OCI-LY1 (cell line): ENCODE results near the gene ESM1.

ENCODE experiments used
- H2AFZ ChIP-seq: fragments of 200-600 bp; sonication (generic), shearing (Covaris generic); 2 replicates; pipeline ENCODE4 v1.6.0; 2014; ENCODE audit warnings: antibody characterized with exemption, mild to moderate bottlenecking, low read length
- H3F3A ChIP-seq: fragments of 200-600 bp; sonication (generic), shearing (Covaris generic); 2 replicates; pipeline ENCODE4 v1.6.0; 2014; ENCODE audit warnings: mild to moderate bottlenecking, antibody characterized with exemption, low read length, moderate library complexity; ENCODE audit not compliant: insufficient read depth
- H3K27ac ChIP-seq: fragments of 200-600 bp; sonication (generic); 2 replicates; pipeline ENCODE4 v1.5.1; 2014; ENCODE audit warnings: low read length, mixed run types, mild to moderate bottlenecking, low read depth; ENCODE audit not compliant: poor library complexity, severe bottlenecking
- H3K27me3 ChIP-seq: fragments of 200-600 bp; sonication (generic); 2 replicates; pipeline ENCODE4 v1.6.0; 2014; ENCODE audit warnings: antibody characterized with exemption, mild to moderate bottlenecking, low read length, moderate library complexity; ENCODE audit not compliant: insufficient read depth
- H3K36me3 ChIP-seq: fragments of 200-600 bp; sonication (generic); 2 replicates; pipeline ENCODE4 v1.6.1; 2014; ENCODE audit warnings: mild to moderate bottlenecking, antibody characterized with exemption, low read length, moderate library complexity, mixed read lengths; ENCODE audit not compliant: insufficient read depth
- H3K4me1 ChIP-seq: fragments of 200-600 bp; sonication (generic); 2 replicates; pipeline ENCODE4 v1.5.1; 2014; ENCODE audit warnings: mild to moderate bottlenecking, low read length, moderate library complexity; ENCODE audit not compliant: insufficient read depth, severe bottlenecking
- H3K4me2 ChIP-seq: fragments of 200-600 bp; sonication (generic), shearing (Covaris generic); 2 replicates; pipeline ENCODE4 v1.6.1; 2014; ENCODE audit warnings: low read length
- H3K4me3 ChIP-seq: fragments of 200-600 bp; sonication (generic); 2 replicates; pipeline ENCODE4 v1.5.1; 2014; ENCODE audit warnings: low read length, low read depth, mild to moderate bottlenecking, mixed read lengths; ENCODE audit not compliant: poor library complexity, severe bottlenecking
- H3K79me2 ChIP-seq: fragments of 200-600 bp; shearing (Covaris generic); 2 replicates; pipeline ENCODE4 v1.6.1; 2016; ENCODE audit warnings: mixed run types, low read length, mixed read lengths; ENCODE audit not compliant: insufficient read depth
- H3K9ac ChIP-seq: fragments of 200-600 bp; sonication (generic), shearing (Covaris generic); 2 replicates; pipeline ENCODE4 v1.6.1; 2014; ENCODE audit warnings: mild to moderate bottlenecking, low read length, mixed read lengths
- H3K9me2 ChIP-seq: fragments of 200-600 bp; sonication (generic), shearing (Covaris generic); 2 replicates; pipeline ENCODE4 v1.6.1; 2014; ENCODE audit warnings: low read depth, mild to moderate bottlenecking, low read length, mixed read lengths
- H3K9me3 ChIP-seq: fragments of 200-600 bp; shearing (Covaris generic); 2 replicates; pipeline ENCODE4 v1.6.1; 2014; ENCODE audit warnings: low read length, mixed read lengths
- H4K20me1 ChIP-seq: fragments of 200-600 bp; sonication (generic), shearing (Covaris generic); 2 replicates; pipeline ENCODE4 v1.6.0; 2016; ENCODE audit warnings: mild to moderate bottlenecking, low read length; ENCODE audit not compliant: insufficient read depth
- EZH2 ChIP-seq: fragments of 200-600 bp; sonication (generic), shearing (Covaris generic); IDR thresholded peaks from 2 replicates; pipeline ENCODE4 v1.8.0; 2017; ENCODE audit warnings: borderline replicate concordance, mixed run types, mild to moderate bottlenecking, antibody characterized with exemption, low read length, moderate library complexity, mixed read lengths
- TF ChIP-seq, protein P1 (sequence below): fragments of 200-600 bp; sonication (generic), shearing (Covaris generic); IDR thresholded peaks from 2 replicates; pipeline ENCODE4 v1.5.1; 2017; ENCODE audit warnings: mild to moderate bottlenecking, antibody characterized with exemption, low read length, moderate library complexity, mixed read lengths

ESM1 gene

DNA sequence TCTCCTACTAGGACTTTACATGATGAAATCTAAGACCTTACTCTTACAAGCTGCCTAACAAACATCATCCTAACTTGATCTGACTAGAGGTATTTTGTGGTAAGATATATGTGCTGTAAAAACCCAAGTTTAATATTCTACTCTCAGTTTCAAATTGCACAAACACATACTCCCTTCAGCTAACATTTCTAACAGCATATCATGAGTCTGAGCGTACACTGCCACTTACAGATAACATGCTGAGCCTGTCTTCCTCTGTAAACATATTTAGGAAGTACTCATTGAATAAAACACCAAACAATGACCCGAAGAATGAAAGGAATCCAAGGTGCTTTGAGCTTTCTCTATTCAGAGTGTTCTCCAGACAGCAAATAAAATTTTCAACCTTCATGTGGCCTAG, 7.9 kb upstream of the ESM1 start:
- no peaks in the 10 kb centered on the region for H3K79me2 ChIP-seq
- no peak overlapping the region for H3K4me3 ChIP-seq
- H3K9me2 ChIP-seq, result no peaks in the 10 kb centered on the region
- TF ChIP-seq, protein P1, sequence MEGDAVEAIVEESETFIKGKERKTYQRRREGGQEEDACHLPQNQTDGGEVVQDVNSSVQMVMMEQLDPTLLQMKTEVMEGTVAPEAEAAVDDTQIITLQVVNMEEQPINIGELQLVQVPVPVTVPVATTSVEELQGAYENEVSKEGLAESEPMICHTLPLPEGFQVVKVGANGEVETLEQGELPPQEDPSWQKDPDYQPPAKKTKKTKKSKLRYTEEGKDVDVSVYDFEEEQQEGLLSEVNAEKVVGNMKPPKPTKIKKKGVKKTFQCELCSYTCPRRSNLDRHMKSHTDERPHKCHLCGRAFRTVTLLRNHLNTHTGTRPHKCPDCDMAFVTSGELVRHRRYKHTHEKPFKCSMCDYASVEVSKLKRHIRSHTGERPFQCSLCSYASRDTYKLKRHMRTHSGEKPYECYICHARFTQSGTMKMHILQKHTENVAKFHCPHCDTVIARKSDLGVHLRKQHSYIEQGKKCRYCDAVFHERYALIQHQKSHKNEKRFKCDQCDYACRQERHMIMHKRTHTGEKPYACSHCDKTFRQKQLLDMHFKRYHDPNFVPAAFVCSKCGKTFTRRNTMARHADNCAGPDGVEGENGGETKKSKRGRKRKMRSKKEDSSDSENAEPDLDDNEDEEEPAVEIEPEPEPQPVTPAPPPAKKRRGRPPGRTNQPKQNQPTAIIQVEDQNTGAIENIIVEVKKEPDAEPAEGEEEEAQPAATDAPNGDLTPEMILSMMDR, result no peak
- no peak for TF ChIP-seq EZH2
- no peak overlapping the region for H3K4me2 ChIP-seq
- no peak overlapping the region for H3K27ac ChIP-seq
- no peak overlapping the region for H2AFZ ChIP-seq
- no peaks in the 10 kb centered on the region for H3K9me3 ChIP-seq
- no peaks in the 10 kb centered on the region for H3K4me1 ChIP-seq
- H3K9ac ChIP-seq, result no peak overlapping the region
- no peaks in the 10 kb centered on the region; the same call in 1 of the 2 replicates for H3K27me3 ChIP-seq
- H4K20me1 ChIP-seq, result no peaks in the 10 kb centered on the region
- no peaks in the 10 kb centered on the region for H3K36me3 ChIP-seq
- H3F3A ChIP-seq, result no peaks in the 10 kb centered on the region

DNA sequence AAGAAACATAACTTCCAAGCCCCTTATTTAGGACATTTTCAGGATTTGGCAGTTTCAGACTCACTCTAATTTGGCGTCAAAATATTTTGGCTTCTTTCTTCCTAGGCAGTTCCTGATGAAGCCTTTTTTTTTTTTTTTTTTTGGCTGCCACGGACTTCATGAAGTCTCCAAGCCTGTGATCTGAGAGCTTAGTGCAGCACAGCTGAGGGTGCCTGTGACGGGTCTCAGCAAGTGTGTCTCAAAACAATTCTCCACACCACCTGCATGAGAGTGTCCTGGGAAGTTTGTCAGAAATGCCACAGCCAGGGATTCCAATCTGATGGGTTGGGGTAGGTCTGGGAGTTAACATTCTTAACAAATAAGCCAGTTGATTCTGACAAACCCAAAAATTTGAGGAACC, 6.0 kb upstream of the ESM1 start:
- H3K4me1 ChIP-seq, result no peaks in the 10 kb centered on the region
- no peaks in the 10 kb centered on the region for H4K20me1 ChIP-seq
- no peaks in the 10 kb centered on the region for H3K36me3 ChIP-seq
- no peaks in the 10 kb centered on the region for H3K9me3 ChIP-seq
- no peak overlapping the region for H3K27ac ChIP-seq
- H3F3A ChIP-seq, result no peaks in the 10 kb centered on the region
- no peak for TF ChIP-seq EZH2
- TF ChIP-seq, protein P1, result no peak
- no peaks in the 10 kb centered on the region for H3K27me3 ChIP-seq
- H3K9me2 ChIP-seq, result no peaks in the 10 kb centered on the region
- no peak overlapping the region for H3K4me3 ChIP-seq
- H3K9ac ChIP-seq, result no peak overlapping the region
- no peak overlapping the region for H2AFZ ChIP-seq
- H3K79me2 ChIP-seq, result no peaks in the 10 kb centered on the region
- no peak overlapping the region for H3K4me2 ChIP-seq

DNA sequence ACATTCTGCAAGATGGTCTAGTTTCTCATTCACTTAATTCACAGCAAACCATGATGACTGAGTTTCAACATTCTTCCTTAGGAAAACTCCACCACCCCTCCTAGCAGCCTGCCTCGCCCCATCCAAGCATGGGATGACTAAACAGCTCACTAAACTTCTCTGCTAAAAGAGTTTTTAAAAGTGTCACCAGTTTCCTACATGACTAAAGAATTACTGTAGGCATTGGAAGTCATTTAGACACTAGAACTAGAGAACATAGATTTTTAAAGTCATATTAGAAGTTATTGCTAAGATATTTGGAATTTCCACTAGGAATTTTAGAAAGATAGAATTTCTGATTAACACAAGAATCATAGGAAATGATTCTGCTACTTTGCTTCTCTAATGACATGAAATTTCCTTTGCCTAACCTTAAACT, 5.5 kb upstream of the ESM1 start:
- TF ChIP-seq EZH2, result no peak
- TF ChIP-seq, protein P1, result no peak
- Histone ChIP-seq H3K4me2 (no peak overlapping the region), H3K4me3 (no peak overlapping the region)

More for the DNA sequence above, 5.5 kb upstream of the ESM1 start:
- Histone ChIP-seq H3K36me3 (no peaks in the 10 kb centered on the region), H4K20me1 (no peaks in the 10 kb centered on the region), H3K27ac (no peak overlapping the region), H3K9ac (no peak overlapping the region), H3K9me3 (no peaks in the 10 kb centered on the region), H3K4me1 (no peaks in the 10 kb centered on the region), H3K9me2 (no peaks in the 10 kb centered on the region), H3K27me3 (no peaks in the 10 kb centered on the region), H2AFZ (no peak overlapping the region), H3K79me2 (no peaks in the 10 kb centered on the region), H3F3A (no peaks in the 10 kb centered on the region)
